NCI-H524 (cell line): ENCODE measurements around the gene TEK.

Experiments used
- DNase-seq, 2 experiments: peaks; one replicate each; lab custom pipeline; 2025; lab: John Stamatoyannopoulos, UW

Gene TEK

DNA sequence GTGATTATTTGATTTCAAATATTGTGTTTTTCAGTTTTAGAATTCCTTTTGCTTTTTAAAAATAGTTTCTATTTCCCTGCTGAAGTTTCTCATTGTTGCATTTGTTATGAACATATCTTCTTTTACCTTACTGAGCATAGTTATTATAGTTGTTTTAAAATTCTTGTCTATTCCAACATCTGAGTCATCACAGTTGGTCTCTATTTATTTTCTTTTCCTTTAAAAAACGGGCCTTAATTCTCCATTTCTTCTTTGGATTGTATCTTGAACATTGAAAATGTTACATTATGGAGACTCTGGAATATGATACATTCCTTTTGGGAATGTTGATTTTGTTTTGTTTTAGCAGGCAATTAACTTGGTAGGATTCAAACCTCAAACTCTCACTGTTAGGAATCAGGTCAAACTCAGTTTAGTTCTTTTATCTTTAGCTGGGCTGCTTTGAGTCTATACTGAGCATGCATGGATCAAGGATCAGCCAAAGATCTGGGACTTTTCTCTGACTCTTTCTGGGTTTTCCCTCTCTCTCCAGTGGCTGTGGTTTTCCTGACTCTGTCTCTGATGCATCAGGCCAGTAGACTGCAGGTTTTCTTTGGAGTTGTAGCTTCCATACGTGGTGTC is 70.3 kb downstream of the TEK start:
- DNase-seq = no peak

DNA sequence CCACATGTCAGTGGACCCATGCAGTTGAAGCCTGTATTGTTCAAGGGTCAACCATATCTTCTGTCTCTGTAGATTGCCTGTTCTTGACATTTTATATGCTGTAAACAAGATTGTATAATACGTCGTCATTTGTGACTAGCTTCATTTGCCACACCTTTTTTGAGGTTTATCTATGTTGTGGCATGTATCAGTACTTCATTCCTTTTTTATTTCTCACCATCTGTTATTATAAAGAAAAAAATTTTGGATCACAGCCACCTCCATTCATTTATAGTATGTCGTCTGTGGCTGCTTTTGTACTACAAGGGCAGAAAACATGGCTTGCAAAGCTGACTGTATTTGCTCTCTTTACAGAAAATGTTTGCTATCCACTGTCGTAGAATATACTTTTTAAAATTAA is 72.4 kb downstream of the TEK start:
- DNase-seq = no peak

DNA sequence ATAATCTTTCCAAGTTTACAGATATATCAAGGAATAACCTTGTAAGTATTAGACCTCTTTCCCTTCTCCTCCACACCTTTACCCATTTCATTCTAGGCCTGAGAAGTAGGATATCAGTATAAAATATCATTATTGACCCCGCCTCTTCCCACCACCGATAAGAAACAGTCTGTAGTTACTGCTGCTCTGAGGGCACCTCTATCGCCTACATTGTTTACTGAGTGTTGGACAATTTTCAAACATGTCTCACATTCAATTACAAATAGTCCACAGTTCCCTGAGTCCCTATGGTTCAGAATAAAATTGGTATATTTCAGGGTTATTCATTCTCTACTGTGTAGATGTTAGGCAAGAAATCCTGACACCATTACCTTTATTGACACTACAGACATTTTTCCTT is 73.4 kb downstream of the TEK start:
- no peak for DNase-seq

DNA sequence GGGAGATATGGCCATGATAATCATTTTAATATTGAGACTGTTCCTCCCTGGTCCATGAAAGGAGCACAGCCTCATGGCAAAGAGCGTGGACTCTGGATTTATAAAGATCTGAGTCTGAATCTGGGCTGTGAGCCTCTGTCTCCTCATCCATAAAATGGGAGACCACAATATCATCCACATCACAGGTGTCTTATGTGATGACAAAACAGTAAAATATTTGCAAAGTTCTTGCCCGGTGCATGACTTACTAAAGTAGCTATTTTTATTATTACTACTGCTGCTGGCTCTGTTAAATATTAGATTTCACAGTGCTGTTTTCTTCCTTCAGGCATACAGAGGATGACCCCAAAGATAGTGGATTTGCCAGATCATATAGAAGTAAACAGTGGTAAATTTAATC is 74.1 kb downstream of the TEK start:
- DNase-seq = no peak

DNA sequence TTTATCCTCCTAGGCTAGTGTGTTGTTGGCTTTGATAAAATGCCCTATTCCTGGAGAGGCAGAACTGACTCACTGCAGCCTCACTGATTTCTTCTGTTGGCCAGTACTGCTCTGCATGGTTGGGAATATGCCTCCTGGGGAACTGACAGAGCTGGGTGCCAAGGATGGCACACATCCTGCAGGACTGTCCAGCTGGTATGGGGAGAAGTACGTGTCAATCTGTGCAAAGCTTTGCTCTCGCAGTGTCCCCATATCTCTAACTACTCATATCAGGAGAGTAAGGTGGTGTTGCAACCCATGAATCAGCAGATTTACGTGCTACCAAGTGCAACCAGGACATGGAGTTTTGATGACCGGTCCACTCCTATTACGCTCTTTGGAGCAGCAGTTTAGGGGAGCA is 74.7 kb downstream of the TEK start:
- no peak for DNase-seq

DNA sequence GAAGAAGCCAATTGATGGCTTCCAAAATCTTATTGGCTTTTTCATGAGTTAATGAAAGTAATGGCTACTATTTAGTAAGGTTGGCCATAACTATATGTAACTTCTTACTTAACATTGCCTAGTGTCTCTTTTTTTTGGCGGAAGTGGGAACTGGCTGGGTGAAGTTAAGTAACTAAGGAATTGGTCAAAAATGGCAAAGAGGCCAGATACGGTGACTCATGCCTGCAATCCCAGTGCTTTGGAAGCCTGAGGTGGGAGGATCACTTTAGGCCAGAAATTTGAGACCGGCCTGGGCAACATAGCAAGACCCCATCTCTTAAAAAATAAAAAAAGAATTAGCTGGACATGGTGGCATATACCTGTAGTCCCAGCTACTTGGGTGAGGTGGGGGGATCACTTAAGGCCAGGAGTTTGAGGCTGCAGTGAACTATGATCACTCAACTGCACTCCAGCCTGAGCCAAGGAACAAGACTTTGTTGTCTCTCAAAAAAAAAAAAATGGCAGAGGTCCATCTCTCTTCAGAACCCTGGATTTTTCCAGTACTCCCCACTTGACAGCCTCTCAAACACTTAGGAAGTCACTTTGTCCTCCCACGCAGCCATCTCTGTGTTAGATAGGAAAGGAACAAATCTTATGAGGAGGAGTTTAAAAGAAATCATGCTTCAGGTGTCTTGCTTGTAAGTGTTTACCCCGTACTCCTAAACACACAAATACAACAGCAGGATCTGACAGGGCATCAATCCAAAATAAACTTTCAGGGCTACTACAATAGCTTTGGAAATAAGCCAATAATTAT is 75.7 kb downstream of the TEK start:
- no peak for DNase-seq

DNA sequence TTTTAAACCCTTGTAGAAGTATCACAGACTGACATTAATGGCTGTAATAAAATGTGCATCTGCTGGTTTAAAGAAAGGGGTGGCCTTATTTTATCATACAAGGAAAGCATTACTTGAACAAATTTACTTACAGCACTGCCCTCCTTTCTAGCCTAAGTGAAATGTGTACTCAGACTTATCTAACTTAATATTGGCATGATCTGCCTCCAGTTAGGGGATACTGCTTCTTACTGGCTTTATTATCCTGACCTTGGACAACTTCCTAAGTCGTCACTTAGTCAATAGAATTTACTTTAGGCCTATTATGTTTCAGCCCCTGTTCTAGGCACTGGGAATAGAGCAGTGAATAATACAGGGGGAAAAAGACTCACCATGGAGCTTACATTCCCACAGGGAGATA is 79.4 kb downstream of the TEK start:
- no peak for DNase-seq

DNA sequence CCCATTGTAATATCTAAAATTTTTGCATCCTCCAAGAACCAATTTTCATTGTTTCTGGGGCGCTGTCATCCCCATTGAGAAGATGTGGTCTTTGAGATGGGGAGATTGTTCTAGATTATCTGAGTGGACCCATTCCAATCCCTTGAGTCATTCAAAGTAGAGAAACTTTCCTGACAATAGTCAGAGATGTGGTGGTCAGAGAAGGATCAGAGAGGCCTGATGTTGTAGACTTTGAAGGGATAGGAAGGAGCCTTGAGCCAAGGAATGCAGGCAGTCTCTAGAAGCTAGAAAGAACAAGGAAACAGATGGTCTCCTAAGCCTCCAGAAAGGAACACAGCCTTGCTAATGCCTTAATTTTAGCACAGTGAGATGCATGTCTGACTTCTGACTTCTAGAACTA is 80.4 kb downstream of the TEK start:
- DNase-seq = no peak

DNA sequence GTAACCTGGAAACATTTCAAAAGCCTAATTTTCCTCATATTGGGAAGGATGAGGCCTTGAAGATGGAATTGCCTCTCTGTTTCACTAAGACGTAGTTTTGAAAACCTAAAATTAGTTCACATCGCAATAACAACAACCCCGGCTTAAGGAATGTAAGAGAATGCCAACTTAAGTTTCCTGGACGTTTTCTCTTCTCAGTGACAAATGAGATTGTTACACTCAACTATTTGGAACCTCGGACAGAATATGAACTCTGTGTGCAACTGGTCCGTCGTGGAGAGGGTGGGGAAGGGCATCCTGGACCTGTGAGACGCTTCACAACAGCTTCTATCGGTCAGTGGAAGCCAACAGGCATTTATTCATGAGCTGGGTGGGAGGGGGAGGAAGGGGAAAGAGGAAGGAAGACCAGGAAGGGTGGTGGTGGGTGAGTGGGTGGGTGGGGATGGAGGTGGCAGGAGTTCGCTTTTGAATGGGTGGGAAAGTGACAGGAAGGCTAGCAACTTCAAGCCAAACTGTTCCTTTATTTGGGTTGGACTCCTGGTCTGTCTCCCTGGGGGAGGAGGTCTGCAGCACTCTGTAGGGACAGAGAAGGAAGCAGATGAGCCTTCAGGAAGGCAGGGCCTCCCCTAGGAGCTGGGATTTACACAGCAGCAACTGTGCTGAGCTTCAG is 83.4 kb downstream of the TEK start:
- no peak for DNase-seq

DNA sequence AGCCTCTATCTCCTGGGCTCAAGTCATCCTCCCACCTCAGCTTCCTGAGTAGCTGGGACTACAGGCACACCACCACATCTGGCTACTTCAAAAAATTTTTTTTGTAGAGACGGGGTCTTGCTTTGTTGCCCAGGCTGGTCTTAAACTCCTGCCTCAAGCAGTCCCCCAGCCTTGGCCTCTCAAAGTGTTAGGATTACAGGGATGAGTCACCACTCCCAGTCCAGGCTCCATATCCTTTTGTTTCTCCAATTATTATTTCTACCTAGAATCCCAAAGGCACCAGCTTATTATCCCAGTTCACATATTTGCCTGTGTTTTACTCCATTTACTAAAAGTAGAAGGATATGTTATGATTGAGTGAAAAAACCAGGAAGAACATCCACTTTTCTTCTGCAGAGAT is 84.9 kb downstream of the TEK start:
- no peak for DNase-seq

DNA sequence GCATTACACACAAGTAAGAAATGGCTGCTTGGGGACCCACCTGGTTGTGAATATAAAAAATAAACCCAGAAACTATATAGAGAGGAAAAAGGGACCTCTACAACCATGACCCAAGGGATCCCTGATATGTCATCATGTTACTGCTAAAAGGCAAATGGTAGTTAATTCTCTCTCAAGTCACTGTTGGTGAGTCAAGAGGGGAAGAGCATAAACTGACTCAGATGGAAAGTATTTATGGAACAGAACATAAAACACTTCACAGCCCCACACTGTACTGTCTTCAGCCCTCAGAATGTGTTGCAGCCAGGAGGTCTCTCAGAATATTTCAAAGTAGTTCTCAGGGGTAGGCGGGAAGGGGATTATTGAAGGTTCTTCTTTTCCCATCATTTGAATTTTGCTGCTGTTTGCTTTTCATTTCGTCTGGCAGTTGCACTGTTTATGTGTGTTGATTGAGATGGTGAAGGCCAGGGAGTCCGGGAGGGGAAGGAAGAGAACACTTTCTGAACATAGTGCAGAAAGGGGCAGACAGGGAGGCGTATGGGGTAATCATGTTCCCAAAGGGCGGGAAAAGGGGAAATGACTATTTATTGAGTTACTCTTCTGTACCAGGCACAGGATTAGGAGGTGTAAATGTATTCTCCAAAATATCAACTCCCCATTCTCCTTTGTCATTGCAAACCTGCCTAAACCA is 85.5 kb downstream of the TEK start:
- no peak for DNase-seq

DNA sequence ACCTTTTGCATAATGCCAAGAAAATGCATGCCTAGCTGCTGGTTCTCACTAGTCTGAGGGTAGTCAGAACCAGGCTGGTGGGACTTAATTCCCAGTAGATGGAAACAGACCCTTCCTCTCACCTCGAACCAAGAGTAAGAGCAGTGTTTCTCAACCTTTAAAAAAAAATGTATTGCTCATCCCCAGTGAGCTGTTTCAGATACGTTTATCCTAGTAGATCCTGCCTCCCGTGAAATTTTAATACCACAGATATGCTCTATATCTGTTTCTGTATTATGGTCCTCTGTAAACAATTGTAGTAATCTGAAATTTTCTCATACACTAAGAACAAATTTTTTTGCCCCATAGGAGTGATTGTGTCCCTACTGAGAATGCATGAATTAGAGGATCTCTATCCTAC is 86.2 kb downstream of the TEK start:
- no peak for DNase-seq

DNA sequence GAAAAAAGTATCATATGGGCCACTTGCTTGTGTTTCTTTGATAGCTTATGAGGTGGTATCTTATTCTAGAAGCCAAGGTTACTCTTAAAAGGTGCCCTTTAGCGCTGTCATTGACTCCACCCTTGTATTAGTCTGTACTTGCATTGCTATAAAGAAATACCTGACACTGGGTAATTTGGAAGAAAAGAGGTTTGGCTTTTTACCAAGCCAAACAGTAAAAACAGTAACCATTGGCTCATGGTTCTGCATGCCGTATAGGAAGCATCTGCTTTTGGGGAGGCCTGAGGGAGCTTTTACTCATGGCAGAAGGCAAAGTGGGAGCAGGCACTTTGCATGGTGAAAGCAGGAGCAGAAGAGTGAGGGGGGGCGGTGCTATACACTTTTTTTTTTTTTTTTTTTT is 87.4 kb downstream of the TEK start:
- DNase-seq = no peak

DNA sequence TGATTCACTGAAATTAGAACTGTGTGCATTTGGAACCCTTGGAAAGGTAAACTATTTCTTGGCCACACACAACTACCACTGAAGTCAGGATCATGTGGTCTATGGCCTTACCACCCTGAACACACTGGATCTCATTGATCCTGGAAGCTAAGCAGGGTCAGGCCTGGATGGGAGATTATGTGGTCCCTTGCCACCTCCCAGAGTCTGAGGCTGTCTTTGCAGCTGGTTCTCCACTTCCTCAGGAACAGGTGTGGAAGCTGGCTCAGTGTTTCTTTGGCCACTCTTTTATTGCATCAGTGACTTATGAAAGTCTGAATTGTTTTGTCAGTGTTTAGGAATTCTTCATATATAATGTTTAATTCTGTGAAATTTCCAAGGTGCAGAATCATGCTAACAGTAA is 89.2 kb downstream of the TEK start:
- DNase-seq = no peak

DNA sequence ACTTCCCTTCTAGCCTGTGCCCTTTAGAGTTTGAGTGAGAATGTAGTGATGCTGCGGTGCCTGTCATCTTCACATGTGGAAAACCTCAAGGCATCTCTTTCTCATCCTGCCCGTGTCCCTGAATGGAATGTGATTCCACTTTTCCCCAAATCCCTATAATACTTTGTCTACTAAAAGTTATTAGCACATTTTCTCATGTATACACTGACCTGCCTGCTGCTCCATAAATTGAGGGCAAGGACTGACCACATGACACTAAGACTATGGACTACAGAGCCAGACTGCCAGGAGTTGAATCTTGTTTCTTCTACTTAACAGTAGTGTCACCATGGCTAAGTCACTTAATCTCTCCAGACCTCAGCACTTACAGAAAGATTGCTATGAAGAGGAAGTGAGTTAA is 93.0 kb downstream of the TEK start:
- DNase-seq = no peak

DNA sequence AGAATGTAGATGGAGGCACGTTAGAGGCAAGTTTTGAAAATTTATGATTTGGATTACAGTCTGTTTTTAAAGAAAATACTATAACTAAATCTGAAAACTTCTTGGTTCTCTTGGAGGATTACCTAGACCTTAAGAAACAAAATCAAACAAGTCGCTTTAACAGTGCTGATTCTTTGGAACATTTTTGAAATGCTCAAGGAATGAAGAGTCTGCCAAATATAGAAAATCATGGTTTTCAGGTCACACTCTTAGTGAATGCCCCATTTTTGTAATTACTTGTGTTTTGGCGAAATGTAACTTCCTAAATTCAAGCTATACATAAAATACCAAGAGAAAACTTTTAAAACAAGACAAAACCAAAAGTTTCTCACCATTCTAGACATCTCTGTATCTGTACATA is 94.8 kb downstream of the TEK start:
- no peak for DNase-seq

DNA sequence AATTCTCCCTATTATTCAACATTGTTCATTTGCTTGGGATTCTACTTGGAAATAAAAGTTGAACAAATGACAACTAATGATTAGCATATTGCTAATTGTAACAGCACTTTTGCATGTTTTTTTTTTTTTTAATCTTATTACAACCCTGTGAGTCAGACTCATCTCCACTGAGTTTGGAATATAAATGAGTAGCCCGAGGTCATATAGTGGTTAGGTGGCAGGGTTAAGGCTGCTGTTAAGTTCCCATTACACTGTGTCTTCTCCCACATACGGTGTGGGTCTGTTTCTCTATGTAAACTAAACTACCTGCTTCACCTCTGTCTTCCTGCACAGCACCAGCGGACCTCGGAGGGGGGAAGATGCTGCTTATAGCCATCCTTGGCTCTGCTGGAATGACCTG is 95.6 kb downstream of the TEK start:
- DNase-seq = no peak

DNA sequence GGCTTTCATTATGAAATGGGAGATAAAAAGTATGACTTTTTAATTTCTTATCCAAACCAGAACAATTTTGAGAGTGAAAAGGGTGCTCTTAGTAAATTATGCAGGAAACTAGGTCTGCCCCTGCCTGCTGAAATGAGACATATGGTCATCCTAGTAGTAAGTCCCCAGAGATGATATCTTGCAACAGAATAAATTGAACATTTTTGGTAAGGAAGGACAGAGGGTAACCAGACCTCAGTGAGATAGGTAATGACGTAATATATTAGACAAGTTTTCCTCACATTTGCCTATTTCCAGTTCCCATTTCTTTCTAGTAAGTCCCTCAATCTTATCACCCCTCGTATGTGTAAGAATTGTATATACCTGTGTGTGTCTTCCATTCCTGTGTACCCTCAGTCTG is 96.2 kb downstream of the TEK start:
- DNase-seq = no peak

DNA sequence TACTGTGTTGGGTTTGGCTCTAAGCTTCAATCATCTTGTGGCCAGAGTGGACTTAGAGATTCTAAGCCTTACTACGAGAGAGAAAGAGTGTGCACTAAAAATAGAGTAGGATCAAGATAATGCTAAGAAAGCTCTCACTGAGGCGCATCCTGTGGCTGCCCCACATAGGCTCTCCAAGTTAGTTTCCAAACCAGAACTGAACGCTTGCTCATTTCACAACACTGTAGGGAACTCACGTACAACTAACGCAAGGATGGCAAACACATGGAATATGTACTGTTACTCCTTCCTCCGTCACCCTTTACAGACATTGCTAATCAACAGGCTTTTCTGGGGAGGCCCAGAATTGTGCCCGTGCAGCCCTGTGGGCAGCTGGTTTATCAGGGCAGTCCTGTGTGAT is 97.0 kb downstream of the TEK start:
- DNase-seq = no peak

DNA sequence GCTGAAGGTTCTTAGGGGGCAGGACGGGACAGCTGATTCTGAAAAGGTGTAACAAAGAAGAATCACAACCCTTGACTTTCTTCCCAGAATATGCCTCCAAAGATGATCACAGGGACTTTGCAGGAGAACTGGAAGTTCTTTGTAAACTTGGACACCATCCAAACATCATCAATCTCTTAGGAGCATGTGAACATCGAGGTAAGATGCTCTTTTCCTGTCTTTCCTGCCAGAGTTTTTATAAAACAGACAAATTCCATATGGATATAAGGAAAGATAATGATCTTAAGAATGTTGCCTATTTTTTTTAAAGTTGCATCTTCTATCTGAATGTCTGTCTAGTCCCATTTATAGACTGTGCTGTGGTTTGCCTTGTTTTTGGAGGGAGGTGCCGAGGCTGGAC is 100.0 kb downstream of the TEK start:
- DNase-seq = no peak

DNA sequence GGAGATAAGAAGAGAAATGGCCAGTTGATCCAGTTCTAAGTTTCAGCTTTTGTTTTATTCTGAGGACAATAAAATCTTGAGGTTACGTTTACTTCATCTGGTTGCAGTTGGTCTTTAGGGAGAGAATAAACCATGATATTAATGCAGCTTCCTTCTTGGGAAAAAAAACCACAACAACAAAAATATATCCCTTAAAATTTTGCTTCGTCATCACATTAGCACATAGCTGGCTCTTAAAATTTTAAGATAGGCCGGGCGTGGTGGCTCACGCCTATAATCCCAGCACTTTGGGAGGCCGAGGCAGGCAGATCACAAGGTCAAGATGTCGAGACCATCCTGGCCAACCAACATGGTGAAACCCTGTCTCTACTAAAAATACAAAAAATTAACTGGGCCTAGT is 101.6 kb downstream of the TEK start:
- no peak for DNase-seq

DNA sequence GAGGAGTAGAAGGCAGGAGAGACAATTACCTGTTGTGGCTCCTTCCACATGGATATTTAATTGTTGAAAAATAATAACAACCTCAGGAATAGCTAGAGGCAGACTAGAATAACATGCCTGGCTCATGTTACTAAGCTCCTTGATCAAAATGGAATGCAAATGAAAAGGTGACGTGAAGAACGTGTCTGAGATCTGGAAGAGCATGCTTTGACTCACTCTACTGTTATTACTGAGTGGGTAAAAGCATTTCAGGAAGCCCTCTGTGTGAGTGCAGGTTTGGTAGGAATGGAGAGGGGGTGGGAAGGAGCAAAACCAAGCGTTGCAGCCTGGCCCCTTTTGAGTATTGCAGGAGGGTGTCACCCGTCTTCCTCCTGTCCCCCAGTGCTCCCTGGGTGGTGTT is 103.2 kb downstream of the TEK start:
- DNase-seq = no peak

DNA sequence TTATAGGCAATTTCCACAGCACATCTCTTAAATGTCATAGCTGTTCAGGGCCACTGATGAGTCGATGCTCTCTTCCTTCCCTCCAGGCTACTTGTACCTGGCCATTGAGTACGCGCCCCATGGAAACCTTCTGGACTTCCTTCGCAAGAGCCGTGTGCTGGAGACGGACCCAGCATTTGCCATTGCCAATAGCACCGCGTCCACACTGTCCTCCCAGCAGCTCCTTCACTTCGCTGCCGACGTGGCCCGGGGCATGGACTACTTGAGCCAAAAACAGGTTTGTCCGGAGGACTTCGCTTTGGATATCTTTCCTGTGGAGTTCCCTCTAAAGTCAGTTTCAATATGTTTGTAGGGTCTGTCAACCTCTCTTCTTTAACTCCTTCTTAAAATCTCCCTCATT is 103.6 kb downstream of the TEK start:
- DNase-seq = no peak
